BJ (cell line): ENCODE results near the gene SCAPER. TPM values are rescaled to one million over a fixed set of nuclear protein-coding genes. Genes with fewer than 3 reads are reported as not detected.
A peak's percentile ranks its signal among the peaks of the same experiment; 100 is the strongest.
"Not testable (repeated sequence)": the region's sequence is repeated elsewhere in the genome, so short reads cannot be mapped to it uniquely, and the experiment has no call there.

Experiments used
- CTCF ChIA-PET: fragments of 350-600 bp; formaldehyde crosslinking; extraction: SDS; loops from one replicate; lab custom pipeline; 2021; ENCODE audit warnings: antibody characterized with exemption, inconsistent platforms; lab: Yijun Ruan, JAX
- POLR2A ChIA-PET: fragments of 300-600 bp; sonication (Branson Sonifier 250); formaldehyde crosslinking; extraction: SDS; loops from one replicate; lab custom pipeline; 2021; ENCODE audit warnings: antibody characterized with exemption; lab: Charles Lee
- DNase-seq: peaks from one replicate; pipeline ENCODE4 v3.0.0-alpha.2; 2011; ENCODE audit warnings: low read depth
- H3K27me3 ChIP-seq: 2 replicates; pipeline ENCODE4 v1.6.0; 2011; ENCODE audit warnings: low read length; ENCODE audit not compliant: control insufficient read depth, insufficient read depth
- H3K36me3 ChIP-seq: 2 replicates; pipeline ENCODE4 v1.5.1; 2011; ENCODE audit warnings: low read length; ENCODE audit not compliant: control insufficient read depth, insufficient read depth
- H3K4me3 ChIP-seq: 2 replicates; pipeline ENCODE4 v1.5.1; 2011; ENCODE audit warnings: low read depth, mild to moderate bottlenecking, control low read depth, low read length
- polyA plus RNA-seq: library from polyadenylated mRNA; depleted of rRNA; stranded (reverse); fragments of >200 nt; gene quantifications from 2 replicates; pipeline ENCODE4 v1.2.3, GENCODE V29; 2011
- TF ChIP-seq, protein P1 (sequence below): IDR thresholded peaks from 2 replicates; pipeline ENCODE4 v1.5.1; 2011; ENCODE audit warnings: low read depth, mild to moderate bottlenecking, control low read depth, inconsistent platforms, low read length, moderate library complexity; ENCODE audit not compliant: insufficient read depth

The SCAPER gene
- polyA plus RNA-seq, 1 experiment = 2.3 TPM

DNA sequence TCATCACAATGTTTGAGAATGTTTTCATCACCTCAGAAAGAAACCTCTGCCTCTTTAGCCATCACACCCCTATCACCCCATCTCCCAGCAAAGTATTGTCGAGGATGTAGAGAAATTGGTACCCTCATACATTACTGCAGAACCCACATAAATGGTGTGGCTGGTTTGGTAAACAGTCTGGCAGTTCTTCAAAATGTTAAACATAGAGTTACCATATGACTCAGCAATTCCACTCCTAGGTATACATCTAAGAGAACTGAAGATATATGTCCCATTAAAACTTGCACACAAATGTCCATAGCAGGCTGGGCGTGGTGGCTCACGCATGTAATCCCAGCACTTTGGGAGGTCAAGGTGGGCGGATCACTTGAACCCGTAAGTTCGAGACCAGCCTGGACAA is 585.1 kb downstream of the SCAPER start:
- Histone ChIP-seq H3K4me3 (no peak overlapping the region), H3K27me3 (no peaks in the 10 kb centered on the region; the same call in 1 of the 2 replicates), H3K36me3 (no peaks in the 10 kb centered on the region)
- DNase-seq = no peak
- TF ChIP-seq, protein P1, sequence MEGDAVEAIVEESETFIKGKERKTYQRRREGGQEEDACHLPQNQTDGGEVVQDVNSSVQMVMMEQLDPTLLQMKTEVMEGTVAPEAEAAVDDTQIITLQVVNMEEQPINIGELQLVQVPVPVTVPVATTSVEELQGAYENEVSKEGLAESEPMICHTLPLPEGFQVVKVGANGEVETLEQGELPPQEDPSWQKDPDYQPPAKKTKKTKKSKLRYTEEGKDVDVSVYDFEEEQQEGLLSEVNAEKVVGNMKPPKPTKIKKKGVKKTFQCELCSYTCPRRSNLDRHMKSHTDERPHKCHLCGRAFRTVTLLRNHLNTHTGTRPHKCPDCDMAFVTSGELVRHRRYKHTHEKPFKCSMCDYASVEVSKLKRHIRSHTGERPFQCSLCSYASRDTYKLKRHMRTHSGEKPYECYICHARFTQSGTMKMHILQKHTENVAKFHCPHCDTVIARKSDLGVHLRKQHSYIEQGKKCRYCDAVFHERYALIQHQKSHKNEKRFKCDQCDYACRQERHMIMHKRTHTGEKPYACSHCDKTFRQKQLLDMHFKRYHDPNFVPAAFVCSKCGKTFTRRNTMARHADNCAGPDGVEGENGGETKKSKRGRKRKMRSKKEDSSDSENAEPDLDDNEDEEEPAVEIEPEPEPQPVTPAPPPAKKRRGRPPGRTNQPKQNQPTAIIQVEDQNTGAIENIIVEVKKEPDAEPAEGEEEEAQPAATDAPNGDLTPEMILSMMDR = no peak
- ChIA-PET CTCF (interaction anchor here (5.8 kb wide), 1 partner anchor 10 kb away, joined by 32 read pairs; no protein-coding TSS in a partner anchor), POLR2A (no interaction called here)

DNA sequence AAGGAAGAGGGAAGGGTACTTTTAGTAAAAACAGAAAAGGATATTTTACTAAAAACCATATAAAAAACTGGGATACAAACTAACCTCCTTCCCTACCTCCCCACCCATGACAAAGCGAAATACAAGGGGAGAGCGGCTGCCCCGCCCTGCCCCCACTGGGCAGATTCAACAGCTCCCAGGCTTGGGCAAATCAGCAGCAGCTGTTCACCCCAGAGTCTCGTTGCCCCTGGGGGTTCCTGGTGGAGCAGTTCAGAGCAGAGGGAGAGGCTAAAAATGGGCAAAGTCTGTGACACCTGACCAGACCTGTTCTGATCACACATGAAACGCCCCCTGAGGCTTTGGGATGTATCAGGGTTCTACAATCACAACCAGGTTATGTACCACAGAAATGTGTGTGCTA is 591.4 kb downstream of the SCAPER start:
- DNase-seq = no peak
- ChIA-PET POLR2A (no interaction called here), CTCF (interaction anchor here (0.5 to 2.1 kb wide), 5 partner anchors 16 to 165 kb away, joined by 3 to 10 read pairs (median 3); no protein-coding TSS in a partner anchor)
- TF ChIP-seq, protein P1 = no peak
- no peak overlapping the region for H3K4me3 ChIP-seq
- no peaks in the 10 kb centered on the region for H3K27me3 ChIP-seq
- no peaks in the 10 kb centered on the region for H3K36me3 ChIP-seq

DNA sequence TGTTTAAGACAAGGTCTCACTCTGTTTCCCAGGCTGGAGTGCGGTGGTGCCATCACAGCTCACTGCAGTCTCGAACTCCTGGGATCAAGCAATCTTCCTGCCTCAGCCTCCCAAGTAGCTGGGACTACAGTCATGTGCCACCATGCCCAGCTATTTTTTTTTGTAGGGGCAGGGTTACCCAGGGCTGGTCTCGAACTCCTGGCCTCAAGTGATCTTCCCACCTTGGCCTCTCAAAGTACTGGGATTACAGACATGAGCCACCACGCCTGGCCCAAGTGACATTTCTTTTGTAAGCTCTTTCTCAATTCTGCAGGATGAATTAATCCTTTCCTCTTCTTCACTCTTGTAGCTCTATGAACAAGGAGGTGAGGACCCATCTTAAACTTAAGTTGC is 592.0 kb downstream of the SCAPER start:
- H3K36me3 ChIP-seq, H3K4me3 ChIP-seq, DNase-seq, H3K27me3 ChIP-seq, POLR2A ChIA-PET: not testable (repeated sequence)
- CTCF ChIA-PET = interaction anchor here (0.7 to 2.1 kb wide), 6 partner anchors 11 to 165 kb away, joined by 3 to 10 read pairs (median 3); no protein-coding TSS in a partner anchor

DNA sequence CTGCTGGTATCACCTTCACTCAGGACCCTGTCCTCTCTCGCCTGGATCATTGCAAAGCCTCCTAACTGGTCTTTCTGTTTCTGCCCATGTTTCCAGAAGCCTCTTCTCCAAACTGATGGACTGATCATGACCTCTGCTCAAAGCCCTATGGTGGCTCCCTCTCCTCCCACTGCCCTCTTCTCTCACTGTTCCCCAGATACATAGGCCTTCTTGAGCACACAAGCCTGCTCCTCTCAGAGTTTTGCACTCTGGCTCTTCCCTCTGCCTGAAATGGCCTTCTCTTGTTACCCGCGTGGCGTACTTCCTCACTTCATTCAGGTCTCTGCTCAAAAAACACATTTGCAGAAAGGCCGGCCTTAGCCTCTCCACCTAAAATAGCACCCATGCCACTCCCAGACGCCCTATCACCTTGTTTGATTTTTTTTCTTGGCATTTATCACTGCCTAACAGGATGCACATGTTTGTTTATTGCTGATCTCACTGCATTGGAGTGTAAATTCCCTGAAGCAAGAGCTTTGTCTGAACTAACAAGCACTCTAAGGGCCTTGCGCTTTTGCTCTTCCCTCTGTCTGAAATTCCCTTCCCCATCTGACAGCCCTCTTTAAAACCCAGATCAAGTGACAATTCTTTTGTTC is 592.5 kb downstream of the SCAPER start:
- ChIA-PET POLR2A (no interaction called here), CTCF (interaction anchor here (0.7 to 2.1 kb wide), 6 partner anchors 11 to 164 kb away, joined by 3 to 10 read pairs (median 3); no protein-coding TSS in a partner anchor)
- DNase-seq = no peak

DNA sequence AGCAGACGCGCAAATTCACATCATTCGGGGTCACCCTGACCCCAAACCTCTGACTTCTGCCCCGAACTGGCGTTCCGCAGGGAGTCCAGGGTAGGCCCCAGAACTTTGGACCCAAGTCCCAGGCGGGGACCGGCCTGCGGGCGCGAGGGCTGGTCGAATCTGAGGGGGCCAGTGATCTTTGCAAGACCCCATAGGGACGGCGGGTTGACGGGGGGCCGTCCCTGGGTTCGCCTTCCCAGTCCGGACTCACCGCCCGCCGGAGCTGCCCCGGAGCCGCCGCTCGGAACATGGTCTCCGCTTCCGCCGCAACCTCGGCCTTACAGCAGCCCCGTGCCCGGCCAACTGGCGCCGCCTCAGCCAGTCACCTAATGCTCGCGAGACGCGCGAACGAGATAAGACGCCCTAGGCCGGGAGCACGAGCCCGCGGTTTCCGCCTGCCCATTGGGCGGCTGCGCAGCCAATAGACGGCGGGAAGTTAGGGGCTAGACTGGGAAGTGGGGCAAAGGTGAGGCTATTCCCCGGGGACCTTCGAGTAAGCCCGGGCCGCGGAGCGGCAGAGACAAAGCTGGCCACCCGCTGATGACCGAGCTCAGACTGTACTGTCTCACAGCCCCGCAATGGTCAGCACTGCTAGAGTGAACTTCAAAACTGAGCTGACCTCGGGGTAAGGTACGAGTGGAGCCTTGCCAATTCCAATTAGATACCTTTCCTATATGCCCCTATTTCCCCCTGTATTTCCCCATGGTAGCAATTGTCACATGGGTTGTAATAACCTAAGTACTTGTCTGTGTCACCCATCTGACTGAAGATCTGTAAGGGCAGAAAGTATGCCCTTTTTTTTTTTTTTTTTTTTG is 593.8 kb downstream of the SCAPER start, which contains the start of gene ETFA:
Gene ETFA, minus strand, starts transcription at position 370 of the 854 bp plus-strand sequence. Its CDS starts 81 bp downstream, at position 289.
- Histone ChIP-seq H3K27me3 (no peaks in the 10 kb centered on the region), H3K4me3 (peak within 1 kb of the TSS; percentile 74), H3K36me3 (no peaks in the 10 kb centered on the region)
- TF ChIP-seq, protein P1 = no peak
- CTCF ChIA-PET = interaction anchor here (1.0 to 1.1 kb wide), 2 partner anchors 19 to 164 kb away, joined by 3 read pairs; no protein-coding TSS in a partner anchor
- POLR2A ChIA-PET = no interaction called here
- DNase-seq = peak; percentile 62

More for the DNA sequence above, 592.5 kb downstream of the SCAPER start:
- Histone ChIP-seq H3K36me3 (no peaks in the 10 kb centered on the region), H3K4me3 (no peak overlapping the region), H3K27me3 (no peaks in the 10 kb centered on the region)
- TF ChIP-seq, protein P1 = no peak
